ENCODE measurements around the gene MRPS27.

GRCh38 chr5:72324189-72324825 lies 4.3 kb upstream of the MRPS27 start:
- no peak for TF ChIP-seq CTCF (IDR thresholded peaks at IDR 0.05)
- no peak for TF ChIP-seq POLR2A (IDR thresholded peaks at IDR 0.05)

Data from stomach (tissue), 4 donors.